Vagina (tissue), 2 donors: ENCODE measurements around the gene PARD6A. TPM values are rescaled to one million over a fixed set of nuclear protein-coding genes. Genes with fewer than 3 reads are reported as not detected.

Experiments
- DNase-seq, 2 donors: peaks; one replicate each; pipeline ENCODE4 v3.0.0-alpha.2; 2017; ENCODE audit errors: extremely low spot score in 2 of 2
- H3K27ac ChIP-seq: fragments of 200-600 bp; sonication (generic); one replicate; pipeline ENCODE4 v1.5.1; 2019
- H3K27me3 ChIP-seq: fragments of 200-600 bp; sonication (generic); one replicate; pipeline ENCODE4 v1.5.1; 2019
- H3K36me3 ChIP-seq, 2 donors: fragments of 200-600 bp; sonication (generic); one replicate each; pipeline ENCODE4 v1.5.1; 2017 to 2019
- H3K4me1 ChIP-seq: fragments of 200-600 bp; sonication (generic); one replicate; pipeline ENCODE4 v1.5.1; 2019
- H3K4me3 ChIP-seq, 2 donors: fragments of 200-600 bp; sonication (generic); 1 replicate in 1 of 2; 2 replicates in 1 of 2; pipeline ENCODE4 v1.5.1; 2016 to 2019
- H3K9me3 ChIP-seq: fragments of 200-600 bp; sonication (generic); one replicate; pipeline ENCODE4 v1.5.1; 2019
- POLR2A ChIP-seq, 2 donors: fragments of 450-650 bp; IDR thresholded peaks; one replicate each; pipeline ENCODE4 v1.6.1; 2017; ENCODE audit warnings: antibody characterized with exemption in 2 of 2, mild to moderate bottlenecking in 2 of 2, moderate library complexity in 2 of 2
- POLR2AphosphoS5 ChIP-seq, 2 donors: sonication (generic); formaldehyde crosslinking; IDR thresholded peaks; one replicate each; pipeline ENCODE4 v1.9.0; 2017; ENCODE audit warnings: antibody characterized with exemption in 2 of 2, mild to moderate bottlenecking in 2 of 2, low read depth in 1 of 2; ENCODE audit not compliant: insufficient read depth in 1 of 2
- intact Hi-C: fragments of 100-400 bp; cut with DNase I; formaldehyde crosslinking; loops from one replicate; pipeline ENCODE4 v1.15.1; 2023
- total RNA-seq: library from RNA; depleted of rRNA; stranded (reverse); fragments of >200 nt; gene quantifications from one replicate; pipeline ENCODE4 v1.2.3, GENCODE V29; 2016
- TF ChIP-seq, protein P1 (sequence below), 3 experiments: fragments of 450-650 bp in 2 of 3; fragments of 200-600 bp in 1 of 3; sonication (generic) in 1 of 3; IDR thresholded peaks; one replicate each; pipeline ENCODE4 v1.5.1; 2017 to 2019; ENCODE audit warnings: antibody characterized with exemption in 3 of 3, mild to moderate bottlenecking in 2 of 3, moderate library complexity in 2 of 3

Gene PARD6A
- total RNA-seq, 1 donor from 2014 or later: 1.2 TPM

DNA sequence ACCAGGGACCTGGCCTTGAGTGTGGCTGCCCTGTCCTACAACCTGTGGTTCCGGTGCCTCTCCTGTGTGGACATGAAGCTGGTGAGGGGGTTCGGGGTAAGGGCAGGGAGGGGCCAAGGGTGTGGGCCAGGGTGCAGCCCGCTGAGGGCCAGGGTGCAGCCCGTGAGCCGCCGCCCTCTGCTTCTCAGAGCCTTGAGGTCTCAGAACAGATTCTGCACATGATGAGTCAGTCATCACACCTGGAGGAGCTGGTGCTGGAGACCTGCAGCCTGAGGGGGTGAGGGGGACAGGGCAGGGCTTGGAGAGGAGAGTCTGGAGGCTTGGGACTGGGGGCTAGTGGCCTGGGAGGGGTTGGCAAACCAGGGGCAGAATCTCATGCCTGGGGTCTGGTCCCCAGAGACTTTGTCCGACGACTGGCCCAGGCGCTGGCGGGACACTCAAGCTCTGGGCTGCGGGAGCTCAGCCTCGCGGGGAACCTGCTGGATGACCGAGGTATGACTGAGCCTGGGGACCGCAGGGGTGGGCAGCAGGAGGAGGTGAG is 13.6 kb upstream of the PARD6A start:
- Histone ChIP-seq H3K36me3 (no peaks in the 10 kb centered on the region), H3K4me3 (no peak overlapping the region), H3K27ac (no peak overlapping the region), H3K4me1 (peaks cover 35% of the 10 kb centered on the region), H3K27me3 (peaks cover 14% of the 10 kb centered on the region), H3K9me3 (no peaks in the 10 kb centered on the region)
- intact Hi-C loops: no loop called here
- no peak for DNase-seq
- no peak for TF ChIP-seq POLR2A (IDR thresholded peaks at IDR 0.05)
- TF ChIP-seq, protein P1, sequence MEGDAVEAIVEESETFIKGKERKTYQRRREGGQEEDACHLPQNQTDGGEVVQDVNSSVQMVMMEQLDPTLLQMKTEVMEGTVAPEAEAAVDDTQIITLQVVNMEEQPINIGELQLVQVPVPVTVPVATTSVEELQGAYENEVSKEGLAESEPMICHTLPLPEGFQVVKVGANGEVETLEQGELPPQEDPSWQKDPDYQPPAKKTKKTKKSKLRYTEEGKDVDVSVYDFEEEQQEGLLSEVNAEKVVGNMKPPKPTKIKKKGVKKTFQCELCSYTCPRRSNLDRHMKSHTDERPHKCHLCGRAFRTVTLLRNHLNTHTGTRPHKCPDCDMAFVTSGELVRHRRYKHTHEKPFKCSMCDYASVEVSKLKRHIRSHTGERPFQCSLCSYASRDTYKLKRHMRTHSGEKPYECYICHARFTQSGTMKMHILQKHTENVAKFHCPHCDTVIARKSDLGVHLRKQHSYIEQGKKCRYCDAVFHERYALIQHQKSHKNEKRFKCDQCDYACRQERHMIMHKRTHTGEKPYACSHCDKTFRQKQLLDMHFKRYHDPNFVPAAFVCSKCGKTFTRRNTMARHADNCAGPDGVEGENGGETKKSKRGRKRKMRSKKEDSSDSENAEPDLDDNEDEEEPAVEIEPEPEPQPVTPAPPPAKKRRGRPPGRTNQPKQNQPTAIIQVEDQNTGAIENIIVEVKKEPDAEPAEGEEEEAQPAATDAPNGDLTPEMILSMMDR (IDR thresholded peaks at IDR 0.05): no peak
- no peak for TF ChIP-seq POLR2AphosphoS5 (IDR thresholded peaks at IDR 0.05; ENCODE audit: insufficient read depth in 1 of 2, low read depth in 1 of 2)

DNA sequence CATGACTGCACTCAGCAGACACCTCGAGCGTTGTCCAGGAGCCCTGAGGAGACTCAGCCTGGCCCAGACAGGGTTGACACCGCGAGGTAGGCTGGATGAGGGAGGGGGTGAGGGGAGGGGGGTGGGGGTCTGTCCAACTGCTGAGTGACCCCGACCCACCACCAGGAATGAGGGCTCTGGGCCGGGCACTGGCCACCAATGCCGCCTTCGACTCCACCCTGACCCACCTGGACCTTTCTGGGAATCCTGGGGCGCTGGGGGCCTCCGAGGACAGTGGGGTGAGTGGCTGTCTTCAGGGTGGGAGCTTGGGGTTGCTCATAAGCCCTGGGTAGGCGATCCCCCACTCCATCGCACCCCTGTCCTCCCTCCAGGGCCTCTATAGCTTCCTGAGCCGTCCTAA is 13.1 kb upstream of the PARD6A start:
- peaks cover 14% of the 10 kb centered on the region for H3K27me3 ChIP-seq
- no peaks in the 10 kb centered on the region for H3K36me3 ChIP-seq
- H3K4me3 ChIP-seq: no peak overlapping the region
- no peak overlapping the region for H3K27ac ChIP-seq
- TF ChIP-seq, protein P1 (IDR thresholded peaks at IDR 0.05): no peak
- no peak for TF ChIP-seq POLR2AphosphoS5 (IDR thresholded peaks at IDR 0.05; ENCODE audit: insufficient read depth in 1 of 2, low read depth in 1 of 2)
- TF ChIP-seq POLR2A (IDR thresholded peaks at IDR 0.05): no peak
- no peak for DNase-seq
- peaks cover 31% of the 10 kb centered on the region for H3K4me1 ChIP-seq
- H3K9me3 ChIP-seq: no peaks in the 10 kb centered on the region
- intact Hi-C loops: no loop called here

DNA sequence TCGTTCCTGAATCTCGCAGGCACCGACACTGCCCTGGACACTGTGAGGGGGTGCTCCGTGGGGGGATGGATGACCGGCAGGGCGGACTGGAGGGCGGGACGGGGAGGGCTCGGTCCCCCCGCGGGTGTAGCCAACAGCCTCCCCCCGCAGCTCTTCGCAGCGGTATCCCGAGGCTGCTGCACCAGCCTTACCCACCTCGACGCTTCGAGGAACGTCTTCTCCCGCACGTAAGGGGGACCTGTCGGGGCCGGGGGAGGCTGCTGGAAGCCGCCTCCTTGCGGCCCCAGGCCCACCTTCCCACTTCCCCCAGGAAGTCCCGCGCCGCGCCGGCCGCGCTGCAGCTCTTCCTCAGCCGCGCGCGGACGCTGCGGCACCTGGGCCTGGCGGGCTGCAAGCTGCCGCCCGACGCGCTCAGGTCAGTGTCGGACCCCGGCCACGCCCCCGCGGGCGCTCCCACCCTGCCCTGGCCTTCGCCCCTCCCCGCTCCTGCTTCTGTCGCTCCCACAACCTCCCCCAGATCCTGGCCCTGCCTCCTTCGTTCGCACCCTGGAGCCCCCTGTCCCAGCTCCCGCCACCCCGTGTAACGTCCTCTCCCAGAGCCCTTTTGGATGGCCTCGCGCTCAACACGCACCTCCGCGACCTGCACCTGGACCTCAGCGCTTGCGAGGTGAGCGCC is 12.5 kb upstream of the PARD6A start:
- intact Hi-C loops: no loop called here
- TF ChIP-seq POLR2A (IDR thresholded peaks at IDR 0.05) (no peak), POLR2AphosphoS5 (IDR thresholded peaks at IDR 0.05; ENCODE audit: insufficient read depth in 1 of 2, low read depth in 1 of 2) (no peak)
- TF ChIP-seq, protein P1 (IDR thresholded peaks at IDR 0.05): no peak
- DNase-seq: no peak
- H3K27me3 ChIP-seq: peaks cover 14% of the 10 kb centered on the region
- no peak overlapping the region for H3K4me3 ChIP-seq
- no peak overlapping the region for H3K27ac ChIP-seq
- H3K36me3 ChIP-seq: no peaks in the 10 kb centered on the region
- no peaks in the 10 kb centered on the region for H3K9me3 ChIP-seq
- peaks cover 33% of the 10 kb centered on the region for H3K4me1 ChIP-seq

DNA sequence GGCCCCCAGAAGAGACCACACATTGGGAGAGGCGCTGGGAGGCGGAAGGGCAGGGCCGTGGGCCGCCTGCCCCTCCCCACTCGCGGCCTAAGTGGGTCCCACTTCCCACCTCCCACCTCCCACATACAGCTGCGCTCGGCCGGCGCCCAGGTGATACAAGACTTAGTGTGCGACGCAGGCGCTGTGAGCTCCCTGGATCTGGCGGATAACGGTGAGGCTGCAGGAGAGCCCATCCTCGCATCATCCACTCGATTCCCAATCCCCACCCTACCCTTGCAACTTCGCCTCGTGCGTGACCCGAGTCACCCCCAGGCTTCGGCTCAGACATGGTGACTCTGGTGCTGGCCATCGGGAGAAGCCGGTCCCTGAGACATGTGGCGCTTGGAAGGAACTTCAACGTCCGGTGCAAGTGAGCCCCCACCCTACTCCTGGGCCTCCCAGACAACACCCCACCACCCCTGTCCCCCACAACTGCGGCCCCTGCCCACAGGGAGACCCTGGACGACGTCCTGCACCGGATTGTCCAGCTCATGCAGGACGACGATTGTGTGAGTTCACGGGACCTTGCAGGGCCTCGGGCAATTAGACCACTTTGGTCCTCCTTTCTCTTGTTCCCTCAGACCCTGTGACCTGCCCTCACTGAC is 11.9 kb upstream of the PARD6A start:
- Histone ChIP-seq H3K9me3 (no peaks in the 10 kb centered on the region), H3K4me3 (no peak overlapping the region), H3K36me3 (no peaks in the 10 kb centered on the region), H3K27me3 (peaks cover 17% of the 10 kb centered on the region), H3K27ac (no peak overlapping the region), H3K4me1 (peaks cover 40% of the 10 kb centered on the region)
- TF ChIP-seq POLR2A (IDR thresholded peaks at IDR 0.05) (no peak), POLR2AphosphoS5 (IDR thresholded peaks at IDR 0.05; ENCODE audit: insufficient read depth in 1 of 2, low read depth in 1 of 2) (no peak)
- TF ChIP-seq, protein P1 (IDR thresholded peaks at IDR 0.05): no peak
- intact Hi-C loops: no loop called here
- no peak for DNase-seq

DNA sequence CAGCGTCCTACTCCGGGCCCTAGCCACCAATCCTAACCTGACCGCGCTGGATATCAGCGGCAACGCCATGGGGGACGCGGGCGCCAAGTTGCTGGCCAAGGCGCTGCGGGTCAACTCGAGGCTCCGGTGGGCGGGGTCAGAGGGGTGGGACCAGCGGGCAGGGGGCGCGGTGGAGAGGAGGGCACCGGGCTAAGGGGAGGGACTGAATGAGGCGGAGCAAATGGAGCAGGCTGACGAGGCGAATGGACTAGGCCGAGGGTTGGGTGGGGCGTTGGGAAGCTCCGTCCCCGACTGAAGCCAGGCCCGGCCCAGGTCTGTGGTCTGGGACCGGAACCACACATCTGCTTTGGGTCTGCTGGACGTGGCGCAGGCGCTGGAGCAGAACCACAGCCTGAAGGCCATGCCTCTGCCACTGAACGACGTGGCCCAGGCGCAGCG is 11.2 kb upstream of the PARD6A start:
- H3K27me3 ChIP-seq: peaks cover 17% of the 10 kb centered on the region
- intact Hi-C loops: no loop called here
- H3K4me1 ChIP-seq: peaks cover 39% of the 10 kb centered on the region
- H3K27ac ChIP-seq: no peak overlapping the region
- no peaks in the 10 kb centered on the region for H3K36me3 ChIP-seq
- TF ChIP-seq, protein P1 (IDR thresholded peaks at IDR 0.05): no peak
- TF ChIP-seq POLR2A (IDR thresholded peaks at IDR 0.05) (no peak), POLR2AphosphoS5 (IDR thresholded peaks at IDR 0.05; ENCODE audit: insufficient read depth in 1 of 2, low read depth in 1 of 2) (no peak)
- no peaks in the 10 kb centered on the region for H3K9me3 ChIP-seq
- no peak overlapping the region for H3K4me3 ChIP-seq
- DNase-seq: no peak
